Small intestine (tissue), 7 donors: ENCODE results near the gene CTR9. TPM values are rescaled to one million over a fixed set of nuclear protein-coding genes. Genes with fewer than 3 reads are reported as not detected.

Experiments used
- DNase-seq, 2 donors: peaks; one replicate each; pipeline versions ENCODE4 v3.0.0 to v3.0.0-alpha.2; 2013
- FAIRE-seq: peaks from 2 replicates; lab custom pipeline; 2012; peaks lifted over from hg19 to GRCh38; lab: Jason Lieb, UNC
- H3K27ac ChIP-seq, 3 donors: one replicate each; pipeline ENCODE4 v1.5.1; 2013; ENCODE audit warnings: low read length in 2 of 3, mild to moderate bottlenecking in 2 of 3, control low read depth in 1 of 3, inconsistent platforms in 1 of 3, low read depth in 1 of 3, moderate library complexity in 1 of 3
- H3K27me3 ChIP-seq, 3 donors: one replicate each; pipeline ENCODE4 v1.6.1; 2013; ENCODE audit warnings: low read length in 3 of 3, inconsistent platforms in 1 of 3; ENCODE audit not compliant: control insufficient read depth in 3 of 3, insufficient read depth in 3 of 3
- H3K36me3 ChIP-seq, 3 donors: one replicate each; pipeline ENCODE4 v1.6.1; 2013; ENCODE audit warnings: low read length in 3 of 3, inconsistent platforms in 1 of 3, low read depth in 1 of 3, mild to moderate bottlenecking in 1 of 3, moderate library complexity in 1 of 3; ENCODE audit not compliant: control insufficient read depth in 3 of 3, insufficient read depth in 2 of 3
- H3K4me1 ChIP-seq, 3 donors: one replicate each; pipeline ENCODE4 v1.6.1; 2013; ENCODE audit warnings: low read length in 2 of 3, inconsistent platforms in 1 of 3, low read depth in 1 of 3, mild to moderate bottlenecking in 1 of 3, moderate library complexity in 1 of 3; ENCODE audit not compliant: control insufficient read depth in 3 of 3, insufficient read depth in 2 of 3
- H3K4me3 ChIP-seq, 3 donors: one replicate each; pipeline ENCODE4 v1.5.1; 2013; ENCODE audit warnings: low read length in 3 of 3, control low read depth in 1 of 3, inconsistent platforms in 1 of 3, low read depth in 1 of 3, mild to moderate bottlenecking in 1 of 3, moderate library complexity in 1 of 3
- H3K9me3 ChIP-seq, 2 donors: one replicate each; pipeline ENCODE4 v1.6.1; 2013; ENCODE audit warnings: low read depth in 1 of 2, low read length in 1 of 2; ENCODE audit not compliant: control insufficient read depth in 2 of 2, insufficient read depth in 1 of 2
- WGBS, 3 donors: extraction: QIAGEN DNeasy Blood & Tissue Kit; methylation state at CpG; one replicate each; pipeline ENCODE4 v1.1.7; 2013; 5-methylcytosine and 5-hydroxymethylcytosine counted together
- polyA plus RNA-seq, 4 donors: library from polyadenylated mRNA; stranded (reverse) in 3 of 4; unstranded in 1 of 4; fragments of 200-250 nt in 3 of 4; fragments of 120-200 nt in 1 of 4; gene quantifications; one replicate each; pipeline versions ENCODE4 v1.2.1 to v1.2.3, GENCODE V29; 2013
- donor health status: healthy with polysubstance abuse.
- donor health status: control.
- donor health status: control.
- donor health status: Bipolar disorder and iron deficiency.
- donor health status: healthy.

Gene CTR9
- polyA plus RNA-seq, 4 donors = 14.1 to 44.7 (median 16.5) TPM

- WGBS, 3 donors = 89 to 93% (median 89%) methylated on average over 3 of the region's 3 CpGs
- Histone ChIP-seq H3K36me3 (no peaks in the 10 kb centered on the region), H3K4me1 (peaks cover 0 to 4% (median 0%) of the 10 kb centered on the region in 3 donors), H3K4me3 (no peak overlapping the region), H3K9me3 (peaks cover 0 to 7% of the 10 kb centered on the region in 2 donors), H3K27ac (no peak overlapping the region), H3K27me3 (no peaks in the 10 kb centered on the region)
- DNase-seq (no peak), FAIRE-seq (no peak)
These were observed 20.9 kb upstream of the CTR9 start for GRCh38 chr11:10730151-10730550.

- FAIRE-seq (no peak), DNase-seq (no peak)
- Histone ChIP-seq H3K27ac (no peak overlapping the region), H3K4me1 (peaks cover 0 to 4% (median 0%) of the 10 kb centered on the region in 3 donors), H3K4me3 (no peak overlapping the region), H3K9me3 (peaks cover 0 to 2% of the 10 kb centered on the region in 2 donors), H3K27me3 (no peaks in the 10 kb centered on the region), H3K36me3 (no peaks in the 10 kb centered on the region)
- 81 to 91% (median 91%) methylated on average over 3 of the region's 3 CpGs for WGBS, 3 donors
These were observed 19.9 kb upstream of the CTR9 start for GRCh38 chr11:10731064-10731680.

- peak overlapping the region in 1 of 3 donors; percentile 73 for H3K27ac ChIP-seq
- H3K4me3 ChIP-seq = peak overlapping the region in 1 of 3 donors; percentile 18
- WGBS, 3 donors = 8 to 10% (median 8%) methylated on average over 21 of the region's 21 CpGs
- H3K27me3 ChIP-seq = no peaks in the 10 kb centered on the region
- H3K4me1 ChIP-seq = no peaks in the 10 kb centered on the region
- FAIRE-seq (no peak), DNase-seq (peak; percentile 83 to 92)
- no peaks in the 10 kb centered on the region for H3K36me3 ChIP-seq
- peaks cover 0 to 2% of the 10 kb centered on the region in 2 donors for H3K9me3 ChIP-seq
These were observed 15.3 kb upstream of the CTR9 start for GRCh38 chr11:10735481-10736475.

GRCh38 chr11:10742460-10743208 is 8.4 kb upstream of the CTR9 start:
- H3K4me3 ChIP-seq = no peak overlapping the region
- H3K27me3 ChIP-seq = no peaks in the 10 kb centered on the region
- H3K4me1 ChIP-seq = peaks cover 0 to 13% (median 0%) of the 10 kb centered on the region in 3 donors
- H3K9me3 ChIP-seq = no peaks in the 10 kb centered on the region
- FAIRE-seq (no peak), DNase-seq (peak; percentile 29 to 44)
- WGBS, 3 donors = 76 to 81% (median 79%) methylated on average over 9 of the region's 9 CpGs
- H3K27ac ChIP-seq = peak overlapping the region in 1 of 3 donors; percentile 3
- no peaks in the 10 kb centered on the region for H3K36me3 ChIP-seq

- Histone ChIP-seq H3K9me3 (no peaks in the 10 kb centered on the region), H3K36me3 (no peaks in the 10 kb centered on the region), H3K4me3 (no peak overlapping the region), H3K27ac (peak overlapping the region in 2 of 3 donors; percentile 31 to 47), H3K27me3 (no peaks in the 10 kb centered on the region), H3K4me1 (peaks cover 0 to 13% (median 0%) of the 10 kb centered on the region in 3 donors)
- 53 to 74% (median 67%) methylated on average over 13 of the region's 13 CpGs for WGBS, 3 donors
- DNase-seq (peak; percentile 9 to 45), FAIRE-seq (no peak)
These were observed 7.6 kb upstream of the CTR9 start for GRCh38 chr11:10743354-10744000.

- H3K27ac ChIP-seq = no peak overlapping the region
- WGBS, 3 donors = 69 to 83% (median 82%) methylated on average over 3 of the region's 3 CpGs
These were observed 6.8 kb upstream of the CTR9 start for GRCh38 chr11:10744206-10744605.

GRCh38 chr11:10746871-10747270 is 4.2 kb upstream of the CTR9 start:
- H3K4me3 ChIP-seq = no peak overlapping the region
- H3K9me3 ChIP-seq = no peaks in the 10 kb centered on the region
- no peak for FAIRE-seq
- H3K27me3 ChIP-seq = no peaks in the 10 kb centered on the region
- peaks cover 0 to 13% (median 2%) of the 10 kb centered on the region in 3 donors for H3K4me1 ChIP-seq
- DNase-seq = no peak
- no peak overlapping the region for H3K27ac ChIP-seq
- whole genome bisulfite sequencing, 3 donors = 96 to 99% (median 96%) methylated on average over 2 of the region's 2 CpGs
- H3K36me3 ChIP-seq = no peaks in the 10 kb centered on the region

More at GRCh38 chr11:10744206-10744605, 6.8 kb upstream of the CTR9 start:
- Histone ChIP-seq H3K4me1 (peaks cover 0 to 13% (median 0%) of the 10 kb centered on the region in 3 donors), H3K9me3 (no peaks in the 10 kb centered on the region), H3K4me3 (no peak overlapping the region), H3K27me3 (no peaks in the 10 kb centered on the region), H3K36me3 (no peaks in the 10 kb centered on the region)
- FAIRE-seq = no peak
- no peak for DNase-seq
